ENCODE results near the gene FAM25A.
"Not testable (repeated sequence)": the region's sequence is repeated elsewhere in the genome, so short reads cannot be mapped to it uniquely, and the experiment has no call there.

FAM25A gene

GRCh38 chr10:87036623-87037022 is 16.5 kb downstream of the FAM25A start:
- Histone ChIP-seq H3K4me3 (ENCODE audit: low read length) (no peak overlapping the region), H3K9me3 (ENCODE audit: control insufficient read depth, insufficient read depth, low read length) (no peaks in the 10 kb centered on the region), H3K27ac (ENCODE audit: low read length) (no peak overlapping the region), H3K27me3 (ENCODE audit: control insufficient read depth, insufficient read depth, low read length) (no peaks in the 10 kb centered on the region), H3K4me1 (ENCODE audit: control insufficient read depth, insufficient read depth, low read length) (no peaks in the 10 kb centered on the region; the same call in 1 of the 2 replicates), H3K36me3 (ENCODE audit: control insufficient read depth, insufficient read depth, low read length) (no peaks in the 10 kb centered on the region)
- no CpG with 5 or more reads among the region's 1 CpG for WGBS (ENCODE audit: insufficient coverage, insufficient read length)
- no peak for DNase-seq (ENCODE audit: low read depth, low spot score)

DNA sequence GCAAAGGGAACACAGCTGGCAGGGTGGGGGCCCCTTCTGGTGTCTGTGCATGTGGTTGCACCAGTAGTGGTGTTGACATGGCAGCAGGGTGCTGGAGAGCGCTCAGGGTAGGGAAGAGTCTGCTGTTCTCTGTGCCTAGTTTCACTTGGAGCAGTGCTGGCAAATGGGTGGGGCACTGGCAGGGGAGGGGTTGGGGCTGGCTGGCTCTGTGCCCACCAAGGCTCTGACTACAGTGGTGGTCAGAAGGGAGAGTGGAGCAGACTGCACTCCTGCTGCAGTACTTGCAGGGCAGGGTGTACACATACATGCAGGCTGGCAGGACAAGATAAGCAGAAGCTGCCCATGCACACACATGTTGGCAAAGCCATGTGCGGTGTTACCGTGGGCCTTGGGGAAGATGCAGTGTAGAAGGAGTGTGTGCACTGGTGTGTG is 18.2 kb downstream of the FAM25A start:
- no CpG with 5 or more reads among the region's 3 CpGs for WGBS (ENCODE audit: insufficient coverage, insufficient read length)
- H3K4me1 ChIP-seq (ENCODE audit: control insufficient read depth, insufficient read depth, low read length) = no peaks in the 10 kb centered on the region; the same call in 1 of the 2 replicates

GRCh38 chr10:87038786-87039185 is 18.7 kb downstream of the FAM25A start:
- Histone ChIP-seq H3K4me1 (ENCODE audit: control insufficient read depth, insufficient read depth, low read length) (no peaks in the 10 kb centered on the region; the same call in 1 of the 2 replicates), H3K4me3 (ENCODE audit: low read length) (no peak overlapping the region), H3K27ac (ENCODE audit: low read length) (no peak overlapping the region), H3K27me3 (ENCODE audit: control insufficient read depth, insufficient read depth, low read length) (no peaks in the 10 kb centered on the region), H3K36me3 (ENCODE audit: control insufficient read depth, insufficient read depth, low read length) (no peaks in the 10 kb centered on the region), H3K9me3 (ENCODE audit: control insufficient read depth, insufficient read depth, low read length) (no peaks in the 10 kb centered on the region)
- WGBS (ENCODE audit: insufficient coverage, insufficient read length) = no CpG with 5 or more reads among the region's 2 CpGs
- no peak for DNase-seq (ENCODE audit: low read depth, low spot score)

More for the DNA sequence above, 18.2 kb downstream of the FAM25A start:
- no peaks in the 10 kb centered on the region for H3K36me3 ChIP-seq (ENCODE audit: control insufficient read depth, insufficient read depth, low read length)
- no peak overlapping the region for H3K27ac ChIP-seq (ENCODE audit: low read length)
- no peak overlapping the region for H3K4me3 ChIP-seq (ENCODE audit: low read length)
- no peaks in the 10 kb centered on the region for H3K9me3 ChIP-seq (ENCODE audit: control insufficient read depth, insufficient read depth, low read length)
- no peaks in the 10 kb centered on the region for H3K27me3 ChIP-seq (ENCODE audit: control insufficient read depth, insufficient read depth, low read length)
- no peak for DNase-seq (ENCODE audit: low read depth, low spot score)

- not testable (repeated sequence) for H3K4me3 ChIP-seq (ENCODE audit: low read length)
- no CpG with 5 or more reads among the region's 7 CpGs for WGBS (ENCODE audit: insufficient coverage, insufficient read length)
These were observed 23.5 kb downstream of the FAM25A start for GRCh38 chr10:87043579-87043978.

GRCh38 chr10:87045434-87045938 is 25.4 kb downstream of the FAM25A start:
- Histone ChIP-seq H3K36me3 (ENCODE audit: control insufficient read depth, insufficient read depth, low read length) (no peaks in the 10 kb centered on the region; the same call in 1 of the 2 replicates), H3K4me3 (ENCODE audit: low read length) (no peak overlapping the region), H3K27me3 (ENCODE audit: control insufficient read depth, insufficient read depth, low read length) (no peaks in the 10 kb centered on the region), H3K9me3 (ENCODE audit: control insufficient read depth, insufficient read depth, low read length) (no peaks in the 10 kb centered on the region), H3K4me1 (ENCODE audit: control insufficient read depth, insufficient read depth, low read length) (no peaks in the 10 kb centered on the region), H3K27ac (ENCODE audit: low read length) (no peak overlapping the region)
- WGBS (ENCODE audit: insufficient coverage, insufficient read length) = no CpG with 5 or more reads among the region's 6 CpGs
- no peak for DNase-seq (ENCODE audit: low read depth, low spot score)

More at GRCh38 chr10:87043579-87043978, 23.5 kb downstream of the FAM25A start:
- not testable (repeated sequence) for H3K36me3 ChIP-seq (ENCODE audit: control insufficient read depth, insufficient read depth, low read length); H3K27me3 ChIP-seq (ENCODE audit: control insufficient read depth, insufficient read depth, low read length); H3K4me1 ChIP-seq (ENCODE audit: control insufficient read depth, insufficient read depth, low read length); H3K9me3 ChIP-seq (ENCODE audit: control insufficient read depth, insufficient read depth, low read length); DNase-seq (ENCODE audit: low read depth, low spot score); H3K27ac ChIP-seq (ENCODE audit: low read length)

GRCh38 chr10:87053111-87053510 is 33.0 kb downstream of the FAM25A start:
- Histone ChIP-seq H3K9me3 (ENCODE audit: control insufficient read depth, insufficient read depth, low read length) (no peaks in the 10 kb centered on the region), H3K27me3 (ENCODE audit: control insufficient read depth, insufficient read depth, low read length) (no peaks in the 10 kb centered on the region), H3K27ac (ENCODE audit: low read length) (no peak overlapping the region), H3K36me3 (ENCODE audit: control insufficient read depth, insufficient read depth, low read length) (peaks cover 9% of the 10 kb centered on the region), H3K4me1 (ENCODE audit: control insufficient read depth, insufficient read depth, low read length) (no peaks in the 10 kb centered on the region), H3K4me3 (ENCODE audit: low read length) (no peak overlapping the region)
- no peak for DNase-seq (ENCODE audit: low read depth, low spot score)
- WGBS (ENCODE audit: insufficient coverage, insufficient read length) = no CpG with 5 or more reads among the region's 3 CpGs

- no CpG with 5 or more reads among the region's 7 CpGs for WGBS (ENCODE audit: insufficient coverage, insufficient read length)
- H3K4me3 ChIP-seq (ENCODE audit: low read length) = no peak overlapping the region
These were observed 33.6 kb downstream of the FAM25A start for GRCh38 chr10:87053577-87054181.

DNA sequence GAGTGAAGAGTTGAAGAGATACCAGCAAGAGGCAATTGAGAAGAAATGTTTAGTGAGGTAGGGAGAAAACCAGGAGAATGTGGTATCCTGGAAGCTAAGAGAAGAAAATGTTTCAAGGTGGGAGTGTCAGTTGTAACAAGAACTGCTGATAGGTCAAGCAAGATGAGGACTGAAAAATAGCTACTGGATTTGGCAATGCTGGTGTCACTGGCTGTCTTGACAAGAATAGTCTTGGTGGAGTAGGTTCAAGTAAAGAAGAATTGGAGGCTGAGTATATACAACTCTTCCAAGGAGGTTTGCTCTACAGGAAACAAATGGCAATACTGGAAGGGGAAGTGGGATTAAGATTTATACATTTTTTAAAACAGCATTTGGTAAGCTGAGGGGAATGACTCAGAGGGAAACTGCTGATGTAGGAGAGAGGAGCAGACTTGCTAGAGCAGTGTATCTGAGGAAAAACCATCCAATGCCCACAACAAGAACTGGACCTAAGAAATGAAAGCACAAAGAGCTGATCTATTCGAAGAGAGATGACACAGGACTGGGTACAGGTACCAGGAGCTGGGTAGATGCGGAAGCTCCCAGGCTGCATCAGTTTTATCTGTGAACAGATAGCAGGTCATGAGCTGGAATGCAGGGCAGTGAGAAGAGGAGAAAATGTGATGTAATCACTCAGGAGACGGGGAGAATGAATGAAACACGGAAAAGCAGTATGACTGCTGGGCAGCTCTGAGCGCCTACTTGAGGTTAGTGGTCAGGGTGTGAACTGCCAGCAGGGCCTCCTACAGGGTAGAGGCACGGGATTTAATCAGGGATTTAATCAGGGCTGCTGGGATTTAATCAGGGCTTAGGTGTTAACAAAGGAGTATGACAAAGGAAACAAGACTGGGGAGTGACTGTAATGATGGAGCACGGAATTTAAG is 34.5 kb downstream of the FAM25A start:
- Histone ChIP-seq H3K36me3 (ENCODE audit: control insufficient read depth, insufficient read depth, low read length) (peaks cover 11% of the 10 kb centered on the region), H3K9me3 (ENCODE audit: control insufficient read depth, insufficient read depth, low read length) (no peaks in the 10 kb centered on the region), H3K27ac (ENCODE audit: low read length) (no peak overlapping the region), H3K4me1 (ENCODE audit: control insufficient read depth, insufficient read depth, low read length) (no peaks in the 10 kb centered on the region), H3K4me3 (ENCODE audit: low read length) (no peak overlapping the region), H3K27me3 (ENCODE audit: control insufficient read depth, insufficient read depth, low read length) (no peaks in the 10 kb centered on the region)
- no CpG with 5 or more reads among the region's 7 CpGs for WGBS (ENCODE audit: insufficient coverage, insufficient read length)
- no peak for DNase-seq (ENCODE audit: low read depth, low spot score)

More at GRCh38 chr10:87053577-87054181, 33.6 kb downstream of the FAM25A start:
- DNase-seq (ENCODE audit: low read depth, low spot score) = no peak
- no peaks in the 10 kb centered on the region for H3K4me1 ChIP-seq (ENCODE audit: control insufficient read depth, insufficient read depth, low read length)
- peaks cover 11% of the 10 kb centered on the region for H3K36me3 ChIP-seq (ENCODE audit: control insufficient read depth, insufficient read depth, low read length)
- no peaks in the 10 kb centered on the region for H3K9me3 ChIP-seq (ENCODE audit: control insufficient read depth, insufficient read depth, low read length)
- no peak overlapping the region for H3K27ac ChIP-seq (ENCODE audit: low read length)
- H3K27me3 ChIP-seq (ENCODE audit: control insufficient read depth, insufficient read depth, low read length) = no peaks in the 10 kb centered on the region

DNA sequence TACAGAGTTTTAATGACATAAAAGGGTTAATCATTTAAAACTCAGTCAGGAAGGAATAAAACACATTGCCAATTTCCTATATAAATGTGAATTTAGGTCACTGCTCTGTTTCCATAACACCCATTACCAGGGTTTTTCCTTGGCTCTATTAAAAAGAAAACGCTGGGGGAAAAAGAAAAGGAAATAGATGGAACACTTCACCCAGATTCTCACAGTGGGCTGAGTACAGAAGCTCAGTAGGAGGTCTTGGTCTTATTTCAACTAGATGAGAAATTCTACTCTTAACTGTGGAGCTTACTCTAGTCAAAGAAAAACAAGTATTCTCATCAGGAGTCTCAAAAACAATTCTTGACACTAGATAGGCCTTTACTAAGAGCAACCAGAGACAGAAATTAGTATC is 38.1 kb downstream of the FAM25A start:
- Histone ChIP-seq H3K9me3 (ENCODE audit: control insufficient read depth, insufficient read depth, low read length) (no peaks in the 10 kb centered on the region), H3K36me3 (ENCODE audit: control insufficient read depth, insufficient read depth, low read length) (peaks cover 10% of the 10 kb centered on the region; the same call in 1 of the 2 replicates), H3K4me1 (ENCODE audit: control insufficient read depth, insufficient read depth, low read length) (no peaks in the 10 kb centered on the region), H3K27me3 (ENCODE audit: control insufficient read depth, insufficient read depth, low read length) (no peaks in the 10 kb centered on the region), H3K4me3 (ENCODE audit: low read length) (no peak overlapping the region), H3K27ac (ENCODE audit: low read length) (no peak overlapping the region)
- no peak for DNase-seq (ENCODE audit: low read depth, low spot score)
- WGBS (ENCODE audit: insufficient coverage, insufficient read length) = no CpG with 5 or more reads among the region's 1 CpG

GRCh38 chr10:87059401-87059800 is 39.3 kb downstream of the FAM25A start:
- peaks cover 7% of the 10 kb centered on the region; the same call in 1 of the 2 replicates for H3K36me3 ChIP-seq (ENCODE audit: control insufficient read depth, insufficient read depth, low read length)
- no peaks in the 10 kb centered on the region for H3K27me3 ChIP-seq (ENCODE audit: control insufficient read depth, insufficient read depth, low read length)
- no peaks in the 10 kb centered on the region for H3K9me3 ChIP-seq (ENCODE audit: control insufficient read depth, insufficient read depth, low read length)
- no CpG with 5 or more reads among the region's 1 CpG for WGBS (ENCODE audit: insufficient coverage, insufficient read length)
- DNase-seq (ENCODE audit: low read depth, low spot score) = no peak
- no peaks in the 10 kb centered on the region for H3K4me1 ChIP-seq (ENCODE audit: control insufficient read depth, insufficient read depth, low read length)
- H3K4me3 ChIP-seq (ENCODE audit: low read length) = no peak overlapping the region
- H3K27ac ChIP-seq (ENCODE audit: low read length) = no peak overlapping the region

All from iPS DF 6.9 (cell line).